Ishikawa (cell line): ENCODE results near the gene ABCB8.

Experiments
- CEBPB ChIP-seq: IDR thresholded peaks from 2 replicates; pipeline ENCODE4 v1.6.1; 2012
- FOXM1 ChIP-seq: IDR thresholded peaks from 2 replicates; pipeline ENCODE4 v1.6.1; 2012; ENCODE audit warnings: low read depth, borderline replicate concordance
- RAD21 ChIP-seq: IDR thresholded peaks from 2 replicates; pipeline ENCODE4 v1.6.1; 2012; ENCODE audit warnings: low read depth
- TCF12 ChIP-seq: IDR thresholded peaks from 2 replicates; pipeline ENCODE4 v1.6.1; 2012; ENCODE audit warnings: low read depth
- YY1 ChIP-seq: IDR thresholded peaks from 2 replicates; pipeline ENCODE4 v1.6.1; 2012; ENCODE audit warnings: low read depth
- TF ChIP-seq, protein P1 (sequence below): IDR thresholded peaks from 2 replicates; pipeline ENCODE4 v1.6.1; 2012; ENCODE audit warnings: low read depth, mild to moderate bottlenecking
- TF ChIP-seq, protein P2 (sequence below): IDR thresholded peaks from 2 replicates; pipeline ENCODE4 v1.6.1; 2012

DNA sequence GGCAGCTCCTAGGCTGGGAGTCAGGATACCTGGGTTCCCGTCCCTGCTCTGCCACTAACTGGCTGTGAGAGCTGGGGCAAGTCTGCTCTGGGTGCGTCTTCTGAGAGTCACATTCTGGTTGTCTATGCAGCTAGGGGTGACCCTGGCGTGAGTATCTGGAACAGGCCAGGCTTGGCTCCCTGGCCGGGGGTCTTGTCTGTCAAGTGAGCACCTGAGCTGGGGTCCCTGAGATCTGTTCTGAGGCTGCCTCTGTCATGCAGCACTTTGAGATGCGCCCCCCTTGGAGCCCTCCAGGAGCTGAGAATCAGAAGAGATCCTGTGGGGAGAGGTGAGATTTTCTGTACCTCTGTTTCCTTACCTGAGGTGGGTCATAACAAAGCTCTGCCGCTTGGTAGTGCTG lies 65.5 kb downstream of the ABCB8 start:
- TF ChIP-seq YY1 (no peak), CEBPB (no peak), RAD21 (no peak), FOXM1 (no peak), TCF12 (no peak)
- TF ChIP-seq, protein P1, sequence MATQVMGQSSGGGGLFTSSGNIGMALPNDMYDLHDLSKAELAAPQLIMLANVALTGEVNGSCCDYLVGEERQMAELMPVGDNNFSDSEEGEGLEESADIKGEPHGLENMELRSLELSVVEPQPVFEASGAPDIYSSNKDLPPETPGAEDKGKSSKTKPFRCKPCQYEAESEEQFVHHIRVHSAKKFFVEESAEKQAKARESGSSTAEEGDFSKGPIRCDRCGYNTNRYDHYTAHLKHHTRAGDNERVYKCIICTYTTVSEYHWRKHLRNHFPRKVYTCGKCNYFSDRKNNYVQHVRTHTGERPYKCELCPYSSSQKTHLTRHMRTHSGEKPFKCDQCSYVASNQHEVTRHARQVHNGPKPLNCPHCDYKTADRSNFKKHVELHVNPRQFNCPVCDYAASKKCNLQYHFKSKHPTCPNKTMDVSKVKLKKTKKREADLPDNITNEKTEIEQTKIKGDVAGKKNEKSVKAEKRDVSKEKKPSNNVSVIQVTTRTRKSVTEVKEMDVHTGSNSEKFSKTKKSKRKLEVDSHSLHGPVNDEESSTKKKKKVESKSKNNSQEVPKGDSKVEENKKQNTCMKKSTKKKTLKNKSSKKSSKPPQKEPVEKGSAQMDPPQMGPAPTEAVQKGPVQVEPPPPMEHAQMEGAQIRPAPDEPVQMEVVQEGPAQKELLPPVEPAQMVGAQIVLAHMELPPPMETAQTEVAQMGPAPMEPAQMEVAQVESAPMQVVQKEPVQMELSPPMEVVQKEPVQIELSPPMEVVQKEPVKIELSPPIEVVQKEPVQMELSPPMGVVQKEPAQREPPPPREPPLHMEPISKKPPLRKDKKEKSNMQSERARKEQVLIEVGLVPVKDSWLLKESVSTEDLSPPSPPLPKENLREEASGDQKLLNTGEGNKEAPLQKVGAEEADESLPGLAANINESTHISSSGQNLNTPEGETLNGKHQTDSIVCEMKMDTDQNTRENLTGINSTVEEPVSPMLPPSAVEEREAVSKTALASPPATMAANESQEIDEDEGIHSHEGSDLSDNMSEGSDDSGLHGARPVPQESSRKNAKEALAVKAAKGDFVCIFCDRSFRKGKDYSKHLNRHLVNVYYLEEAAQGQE, result no peak
- TF ChIP-seq, protein P2, sequence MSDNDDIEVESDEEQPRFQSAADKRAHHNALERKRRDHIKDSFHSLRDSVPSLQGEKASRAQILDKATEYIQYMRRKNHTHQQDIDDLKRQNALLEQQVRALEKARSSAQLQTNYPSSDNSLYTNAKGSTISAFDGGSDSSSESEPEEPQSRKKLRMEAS, result no peak
